Activated naive CD8-positive, alpha-beta T cell treated with anti-CD3 and anti-CD28 coated beads for 36 hours (primary cell): Measurements from ENCODE around the gene HSD17B10. TPM values are rescaled to one million over a fixed set of nuclear protein-coding genes. Genes with fewer than 3 reads are reported as not detected.
A peak's percentile ranks its signal among the peaks of the same experiment; 100 is the strongest.
"Not testable (repeated sequence)": the region's sequence is repeated elsewhere in the genome, so short reads cannot be mapped to it uniquely, and the experiment has no call there.

ENCODE experiments used
- DNase-seq: peaks from one replicate; pipeline ENCODE4 v3.0.0; 2021
- H3K27ac Mint-ChIP-seq: one replicate; pipeline ENCODE4 v1.8.0; 2022; ENCODE audit warnings: mild to moderate bottlenecking, moderate library complexity, mixed read lengths
- H3K27me3 Mint-ChIP-seq: one replicate; pipeline ENCODE4 v1.8.0; 2022; ENCODE audit warnings: mild to moderate bottlenecking, mixed read lengths
- H3K36me3 Mint-ChIP-seq: one replicate; pipeline ENCODE4 v1.8.0; 2021; ENCODE audit warnings: mild to moderate bottlenecking, mixed read lengths
- H3K4me1 Mint-ChIP-seq: one replicate; pipeline ENCODE4 v1.8.0; 2021; ENCODE audit warnings: mixed read lengths
- H3K4me3 Mint-ChIP-seq: one replicate; pipeline ENCODE4 v1.8.0; 2022; ENCODE audit warnings: mild to moderate bottlenecking, moderate library complexity, mixed read lengths
- H3K9me3 Mint-ChIP-seq: one replicate; pipeline ENCODE4 v1.8.0; 2022; ENCODE audit warnings: mixed read lengths
- total RNA-seq, 2 experiments: library from RNA; stranded (reverse); gene quantifications; one replicate each; pipeline ENCODE4 v1.2.3, GENCODE V29; 2021

The HSD17B10 gene
- total RNA-seq, 2 experiments from 2014 or later: 135 to 145 TPM

DNA sequence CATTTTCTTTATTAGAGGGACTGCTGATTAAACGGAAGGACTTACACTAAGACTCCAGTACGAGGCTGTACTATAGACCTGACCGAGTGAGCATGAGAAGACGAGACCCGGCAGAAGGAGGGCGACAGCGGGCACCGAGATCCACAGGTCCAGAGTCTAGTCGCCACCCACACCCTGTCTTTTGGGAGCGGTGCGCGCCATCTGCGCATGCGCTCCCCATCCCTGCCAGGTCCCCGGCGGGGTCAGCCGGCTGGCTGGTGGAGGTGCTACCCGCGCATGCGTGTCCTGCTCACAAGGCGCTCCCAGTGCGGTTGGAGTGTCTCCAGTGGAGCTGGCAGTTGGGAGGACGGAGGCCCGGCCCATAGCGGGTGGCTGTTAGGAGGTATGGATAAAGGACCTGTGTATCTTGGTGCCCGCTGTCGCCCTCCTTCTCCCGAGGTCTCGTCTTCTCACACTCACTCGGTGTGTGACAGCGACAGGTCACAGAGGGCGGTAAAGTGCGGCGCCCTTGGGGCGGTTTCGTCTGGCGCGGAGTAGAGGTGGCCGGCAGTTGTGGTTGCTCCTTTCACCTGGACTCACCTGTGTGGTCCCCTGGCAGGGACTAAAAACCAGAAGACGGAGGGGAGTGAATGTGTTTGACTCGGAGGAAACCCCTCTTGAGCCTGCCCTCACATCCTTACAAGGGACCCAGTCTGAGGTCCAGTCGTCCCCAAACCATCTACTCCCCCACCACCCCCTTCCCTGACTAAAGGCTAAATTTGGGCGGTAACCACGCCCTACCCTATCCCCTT is 7.6 kb upstream of the HSD17B10 start:
- Mint-ChIP-seq H3K27ac (peak overlapping the region; percentile 60), H3K4me3 (peak overlapping the region; percentile 81), H3K36me3 (no peaks in the 10 kb centered on the region), H3K27me3 (peaks cover 3% of the 10 kb centered on the region), H3K4me1 (peaks cover 18% of the 10 kb centered on the region), H3K9me3 (no peaks in the 10 kb centered on the region)
- peak; percentile 81 for DNase-seq

DNA sequence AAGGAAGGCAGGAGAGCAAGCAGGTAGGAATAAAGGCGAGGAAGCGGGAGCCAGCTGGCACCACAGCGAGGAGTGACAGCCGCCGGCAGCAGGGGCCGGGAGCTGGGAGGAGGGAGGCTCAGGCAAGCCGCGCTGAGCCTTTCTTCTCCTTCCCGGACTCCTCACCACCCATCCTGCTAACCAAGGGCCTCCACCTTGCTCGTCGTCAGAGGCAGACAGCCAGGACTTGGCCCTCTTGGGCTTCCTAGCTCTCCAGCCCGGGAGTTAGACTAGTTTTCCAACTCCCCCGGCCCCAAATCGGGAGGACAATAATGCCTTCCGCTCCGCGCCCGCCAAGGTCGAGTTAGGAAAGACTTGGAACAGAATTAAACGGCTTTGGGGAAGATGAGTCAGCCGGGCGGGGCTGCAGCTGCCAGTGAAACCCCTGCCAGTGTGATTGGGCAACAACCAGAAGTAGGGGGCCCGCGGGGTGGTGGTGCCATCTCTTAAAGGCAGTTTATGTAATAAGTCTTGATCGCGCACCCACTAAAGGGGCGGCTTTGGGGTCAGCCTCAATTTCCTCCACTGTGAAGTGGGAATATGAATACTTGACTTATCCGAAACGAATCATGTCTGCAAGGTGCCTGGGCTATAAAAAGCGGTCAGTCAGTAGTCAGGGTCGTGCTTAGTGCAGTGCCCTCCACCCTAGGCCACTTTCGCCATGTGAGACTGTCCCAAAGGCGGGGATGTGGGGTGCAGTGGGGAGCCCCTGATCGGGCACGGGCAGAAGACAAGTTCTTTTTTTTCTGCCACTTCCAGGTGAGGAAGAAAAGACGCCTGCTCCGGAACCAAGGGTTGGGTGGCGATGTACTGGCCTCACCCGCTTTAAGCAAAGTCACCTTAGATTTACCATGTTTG is 6.7 kb upstream of the HSD17B10 start:
- Mint-ChIP-seq H3K27me3 (peaks cover 3% of the 10 kb centered on the region), H3K27ac (no peak overlapping the region), H3K4me3 (peak overlapping the region; percentile 81), H3K9me3 (no peaks in the 10 kb centered on the region), H3K4me1 (peaks cover 18% of the 10 kb centered on the region), H3K36me3 (no peaks in the 10 kb centered on the region)
- peak; percentile 41 for DNase-seq

DNA sequence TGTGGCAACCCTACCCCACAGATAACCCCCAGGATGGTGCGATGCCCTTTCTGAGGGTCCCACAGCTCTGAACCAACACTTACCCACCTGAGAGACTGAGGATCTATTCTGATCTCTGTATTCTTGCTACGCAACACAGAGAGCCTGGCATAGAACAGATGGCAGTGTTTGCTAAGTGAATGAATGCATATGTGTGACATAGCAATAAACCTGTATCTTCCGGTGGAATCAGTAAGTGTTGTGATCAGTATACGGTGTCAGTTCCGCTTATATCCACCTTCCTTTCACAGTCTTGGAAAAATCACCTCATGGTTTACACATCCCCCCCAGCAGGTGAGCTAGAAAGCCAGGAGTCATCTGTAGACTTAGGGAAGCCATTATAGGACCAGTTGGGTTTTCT is 5.9 kb upstream of the HSD17B10 start:
- Mint-ChIP-seq H3K36me3 (no peaks in the 10 kb centered on the region), H3K27ac (no peak overlapping the region), H3K27me3 (peaks cover 3% of the 10 kb centered on the region), H3K4me1 (peaks cover 18% of the 10 kb centered on the region), H3K4me3 (peak overlapping the region; percentile 42), H3K9me3 (no peaks in the 10 kb centered on the region)
- no peak for DNase-seq

DNA sequence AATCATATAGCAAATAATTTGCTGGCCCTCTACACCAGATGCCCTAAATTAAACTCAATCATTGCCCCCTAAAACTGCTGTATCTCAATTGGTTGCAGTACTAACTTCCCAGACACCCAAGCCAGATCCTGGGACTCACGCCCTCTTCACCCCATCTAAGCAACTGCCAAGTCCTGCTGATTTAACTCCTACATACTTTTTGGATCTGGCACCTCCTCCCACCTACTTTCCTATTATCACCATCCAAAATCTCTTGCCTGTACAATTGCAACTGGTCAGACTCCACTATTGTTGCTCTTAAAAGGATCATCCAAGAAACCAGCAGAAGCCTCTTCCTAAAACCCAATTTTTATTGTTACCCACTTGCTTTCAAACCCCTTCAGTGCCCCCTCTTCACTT is 4.7 kb upstream of the HSD17B10 start:
- peaks cover 3% of the 10 kb centered on the region for H3K27me3 Mint-ChIP-seq
- no peak overlapping the region for H3K4me3 Mint-ChIP-seq
- DNase-seq: no peak
- peaks cover 24% of the 10 kb centered on the region for H3K4me1 Mint-ChIP-seq
- no peaks in the 10 kb centered on the region for H3K9me3 Mint-ChIP-seq
- H3K27ac Mint-ChIP-seq: no peak overlapping the region
- peaks cover 2% of the 10 kb centered on the region for H3K36me3 Mint-ChIP-seq

DNA sequence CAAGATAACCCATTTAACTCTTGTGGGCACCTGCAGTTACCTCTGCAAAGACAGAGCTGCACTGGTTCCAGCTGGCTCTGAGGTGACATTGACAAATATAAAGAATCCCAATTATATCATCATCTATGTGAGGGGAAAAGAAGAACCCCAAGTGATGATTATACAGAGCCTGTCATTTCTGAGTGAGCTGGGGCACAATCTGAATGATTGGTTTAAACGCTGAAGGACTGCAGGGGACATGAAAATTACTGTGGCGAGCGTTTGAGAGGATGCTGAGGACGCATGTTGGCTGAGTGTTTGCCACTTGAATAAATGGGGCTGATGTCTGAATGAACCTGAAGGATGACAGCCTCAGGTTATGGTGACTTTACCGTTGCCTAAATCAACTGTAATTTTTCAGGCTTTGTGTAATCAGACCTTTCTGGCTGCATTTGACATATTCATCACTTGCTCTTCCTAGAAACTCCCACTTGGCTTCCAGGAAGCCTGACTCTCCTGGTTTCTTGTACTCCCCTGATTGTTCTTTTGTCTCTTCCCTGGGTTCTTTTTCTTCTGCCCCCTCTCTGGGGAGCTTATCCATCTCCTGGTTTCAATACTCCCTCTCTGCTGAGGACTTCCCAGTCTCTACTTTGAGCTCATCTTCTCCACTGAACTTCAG is 4.1 kb upstream of the HSD17B10 start:
- Mint-ChIP-seq H3K4me3 (no peak overlapping the region), H3K27ac (peak overlapping the region; percentile 29), H3K9me3 (no peaks in the 10 kb centered on the region), H3K4me1 (peaks cover 24% of the 10 kb centered on the region), H3K27me3 (peaks cover 3% of the 10 kb centered on the region), H3K36me3 (peaks cover 2% of the 10 kb centered on the region)
- no peak for DNase-seq

DNA sequence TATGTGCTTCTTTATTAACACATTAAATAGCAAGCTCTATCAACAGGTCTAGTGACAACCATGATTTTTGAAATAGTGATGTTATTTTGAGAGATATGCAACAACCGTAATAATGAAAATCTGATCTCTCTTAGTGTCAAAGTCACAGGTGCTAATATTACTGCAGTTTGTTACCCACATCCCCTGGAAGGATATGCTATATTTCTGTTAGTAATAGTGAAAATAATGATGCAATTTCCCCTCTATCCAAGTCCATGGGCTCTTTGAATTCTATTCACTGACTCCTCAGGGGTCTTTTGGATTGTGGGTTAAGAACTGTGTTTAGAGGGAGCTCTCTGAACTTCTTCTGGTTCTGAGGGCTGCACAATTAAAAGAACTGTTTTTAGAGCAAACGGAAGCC is 3.0 kb upstream of the HSD17B10 start:
- Mint-ChIP-seq H3K4me3 (no peak overlapping the region), H3K27me3 (peaks cover 3% of the 10 kb centered on the region), H3K9me3 (no peaks in the 10 kb centered on the region), H3K4me1 (peaks cover 24% of the 10 kb centered on the region), H3K36me3 (peaks cover 3% of the 10 kb centered on the region), H3K27ac (no peak overlapping the region)
- DNase-seq: no peak

DNA sequence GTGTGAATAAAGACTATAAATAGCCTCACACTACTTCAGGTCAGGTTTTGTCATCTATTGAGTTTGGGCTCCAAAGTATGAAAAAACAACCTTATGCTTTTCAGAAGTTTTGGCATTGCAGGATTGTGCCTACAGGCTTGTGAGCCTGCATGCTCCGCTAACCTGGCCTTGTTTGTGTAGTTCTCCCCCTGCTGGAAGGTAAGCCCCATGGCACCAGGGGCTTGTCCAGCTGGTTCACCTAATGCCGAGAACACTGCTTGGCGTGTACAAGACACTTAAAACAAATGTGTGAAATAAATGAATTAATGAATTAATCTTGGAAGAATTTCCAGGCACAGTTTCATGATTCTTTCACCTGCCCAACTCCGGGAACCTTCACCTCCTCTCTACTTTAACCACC is 1.8 kb upstream of the HSD17B10 start:
- H3K27ac Mint-ChIP-seq: no peak overlapping the region
- peaks cover 24% of the 10 kb centered on the region for H3K4me1 Mint-ChIP-seq
- H3K9me3 Mint-ChIP-seq: no peaks in the 10 kb centered on the region
- peak; percentile 51 for DNase-seq
- H3K4me3 Mint-ChIP-seq: peak overlapping the region; percentile 1
- H3K36me3 Mint-ChIP-seq: peaks cover 8% of the 10 kb centered on the region
- H3K27me3 Mint-ChIP-seq: peaks cover 3% of the 10 kb centered on the region

DNA sequence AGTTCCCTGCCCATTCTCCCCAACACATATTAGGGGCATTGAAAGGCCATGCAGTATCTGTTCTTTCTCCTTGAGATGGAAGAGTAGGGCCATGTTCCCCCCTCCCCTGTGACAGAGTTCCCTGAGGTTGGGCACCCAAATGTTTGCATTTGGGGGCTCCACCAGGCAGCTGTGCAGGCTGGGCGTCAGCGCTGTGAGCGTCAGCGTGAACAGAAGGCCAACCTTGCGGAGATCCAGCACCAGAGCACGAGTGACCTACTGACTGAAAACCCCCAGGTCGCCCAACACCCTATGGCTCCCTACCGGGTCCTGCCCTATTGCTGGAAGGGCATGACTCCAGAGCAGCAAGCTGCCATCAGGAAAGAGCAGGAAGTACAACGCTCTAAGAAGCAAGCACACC is 3.9 kb downstream of the HSD17B10 start:
- peaks cover 6% of the 10 kb centered on the region for H3K4me1 Mint-ChIP-seq
- no peak overlapping the region for H3K4me3 Mint-ChIP-seq
- no peaks in the 10 kb centered on the region for H3K9me3 Mint-ChIP-seq
- no peak overlapping the region for H3K27ac Mint-ChIP-seq
- no peak for DNase-seq
- H3K36me3 Mint-ChIP-seq: peaks cover 8% of the 10 kb centered on the region
- no peaks in the 10 kb centered on the region for H3K27me3 Mint-ChIP-seq

DNA sequence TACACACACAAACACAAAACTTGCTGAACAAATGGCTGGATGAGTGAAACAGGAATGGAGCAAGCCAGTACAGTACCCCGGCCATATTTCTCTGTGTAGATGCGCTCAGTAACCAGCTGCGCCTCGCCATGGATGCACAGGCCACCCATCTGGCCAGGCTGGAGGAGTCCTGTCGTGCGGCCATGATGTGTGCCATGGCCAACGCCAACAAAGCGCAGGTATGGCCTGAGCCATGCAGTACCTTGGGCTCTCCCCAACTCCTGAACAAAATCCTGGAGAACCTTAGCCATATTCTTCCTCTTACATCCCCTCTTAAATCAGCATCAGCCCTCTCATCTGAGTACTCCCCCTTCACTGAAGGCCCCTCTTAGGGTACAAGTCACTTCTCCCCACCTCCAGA is 4.4 kb downstream of the HSD17B10 start:
- Mint-ChIP-seq H3K27ac (no peak overlapping the region), H3K4me3 (no peak overlapping the region), H3K9me3 (no peaks in the 10 kb centered on the region), H3K27me3 (no peaks in the 10 kb centered on the region), H3K4me1 (peaks cover 4% of the 10 kb centered on the region), H3K36me3 (peaks cover 8% of the 10 kb centered on the region)
- no peak for DNase-seq

DNA sequence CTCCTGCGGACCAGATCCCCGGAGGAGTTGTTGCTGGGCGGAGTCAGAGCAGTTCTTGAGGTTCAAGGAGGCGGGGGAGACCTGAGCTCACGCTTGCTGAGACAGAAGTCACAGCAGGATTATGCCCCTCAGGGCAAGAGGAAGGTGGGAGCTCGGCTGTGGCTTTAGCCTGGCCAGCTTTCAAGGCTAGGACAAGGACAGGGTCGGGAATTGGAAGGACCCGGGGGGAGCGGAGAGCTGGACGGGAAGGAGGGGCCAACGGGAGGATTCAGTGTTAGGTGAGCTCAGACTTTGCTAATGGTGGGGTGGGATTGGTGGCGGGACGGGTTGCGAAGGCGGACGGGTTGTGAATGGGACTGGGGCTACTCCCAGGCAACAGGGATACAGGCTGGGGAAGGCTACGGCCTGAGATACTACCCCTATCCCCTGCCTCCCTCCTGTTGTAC is 11.3 kb downstream of the HSD17B10 start, which contains the start of gene RIBC1:
RIBC1 (plus strand) TSS at position 13 of the 446 bp plus-strand sequence. CDS start 3,404 bp downstream, outside the sequence.
- Mint-ChIP-seq H3K9me3 (no peaks in the 10 kb centered on the region), H3K4me3 (peak within 1 kb of the TSS; percentile 95), H3K27me3 (no peaks in the 10 kb centered on the region), H3K36me3 (peaks cover 19% of the 10 kb centered on the region), H3K27ac (peak within 1 kb of the TSS; percentile 98), H3K4me1 (peaks cover 16% of the 10 kb centered on the region)
- DNase-seq: no peak

DNA sequence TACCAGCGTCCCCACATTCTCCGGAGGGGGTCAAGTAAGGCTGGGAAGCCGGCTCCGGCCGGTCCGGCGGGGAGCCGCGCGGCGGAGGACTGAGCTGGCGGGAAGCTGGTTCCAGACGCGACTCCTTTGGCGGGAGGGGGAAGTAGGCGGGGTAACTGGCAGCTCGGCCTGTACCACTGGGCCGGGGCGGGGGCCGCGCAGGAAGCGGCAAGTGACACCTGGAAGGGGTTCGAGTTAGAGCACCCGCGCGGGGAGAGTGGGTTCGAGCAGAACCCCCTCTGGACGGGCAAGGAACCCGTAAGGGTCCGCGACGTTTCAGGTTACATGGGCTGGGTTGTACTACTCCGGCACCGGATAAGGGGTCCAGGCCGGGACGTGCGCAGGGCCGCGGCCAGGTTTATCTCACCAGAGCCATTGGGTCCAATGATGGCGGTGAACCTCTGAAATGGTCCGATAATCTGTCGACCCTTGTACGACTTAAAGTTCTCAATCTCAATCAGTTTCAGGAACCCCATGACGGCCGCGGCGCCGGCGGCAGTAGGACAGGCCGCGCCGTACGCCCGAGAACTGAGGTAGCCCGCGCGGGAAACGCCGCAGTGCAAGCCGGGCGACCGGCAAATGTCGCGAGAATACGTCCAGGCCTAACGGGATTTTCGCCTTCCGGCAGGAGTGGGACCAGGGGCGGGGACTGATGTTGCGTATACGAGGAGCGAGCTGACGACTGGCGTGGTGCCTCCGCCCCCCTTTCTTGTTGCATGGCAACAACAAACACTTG is 11.9 kb downstream of the HSD17B10 start, which contains the start of gene SMC1A:
SMC1A (minus strand) TSS at position 569 of the 775 bp plus-strand sequence; CDS start at position 515, 54 bp downstream.
- peaks cover 22% of the 10 kb centered on the region for H3K36me3 Mint-ChIP-seq
- DNase-seq: peak; percentile 94
- peak within 1 kb of the TSS; percentile 95 for H3K4me3 Mint-ChIP-seq
- no peaks in the 10 kb centered on the region for H3K27me3 Mint-ChIP-seq
- H3K9me3 Mint-ChIP-seq: no peaks in the 10 kb centered on the region
- H3K27ac Mint-ChIP-seq: peak within 1 kb of the TSS; percentile 98
- H3K4me1 Mint-ChIP-seq: peaks cover 21% of the 10 kb centered on the region

DNA sequence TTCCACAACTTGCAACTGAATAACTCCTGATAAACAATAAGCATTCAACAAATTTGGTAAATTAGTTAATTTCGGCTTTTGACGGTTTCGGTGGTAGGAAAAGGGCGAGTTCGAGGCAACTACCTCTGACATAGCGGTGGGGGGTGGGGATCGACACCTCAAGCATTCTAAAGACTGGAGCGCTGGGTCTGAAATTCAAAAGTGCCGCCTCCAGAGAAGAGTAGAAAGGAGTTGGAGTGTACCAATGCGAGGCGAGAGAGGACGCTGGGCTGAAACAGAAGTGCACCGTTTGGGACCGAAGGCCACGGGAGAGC is 12.4 kb downstream of the HSD17B10 start:
- H3K27ac Mint-ChIP-seq: peak overlapping the region; percentile 98
- peak overlapping the region; percentile 95 for H3K4me3 Mint-ChIP-seq
- peaks cover 21% of the 10 kb centered on the region for H3K4me1 Mint-ChIP-seq
- peaks cover 22% of the 10 kb centered on the region for H3K36me3 Mint-ChIP-seq
- no peaks in the 10 kb centered on the region for H3K9me3 Mint-ChIP-seq
- H3K27me3 Mint-ChIP-seq: no peaks in the 10 kb centered on the region
- no peak for DNase-seq

DNA sequence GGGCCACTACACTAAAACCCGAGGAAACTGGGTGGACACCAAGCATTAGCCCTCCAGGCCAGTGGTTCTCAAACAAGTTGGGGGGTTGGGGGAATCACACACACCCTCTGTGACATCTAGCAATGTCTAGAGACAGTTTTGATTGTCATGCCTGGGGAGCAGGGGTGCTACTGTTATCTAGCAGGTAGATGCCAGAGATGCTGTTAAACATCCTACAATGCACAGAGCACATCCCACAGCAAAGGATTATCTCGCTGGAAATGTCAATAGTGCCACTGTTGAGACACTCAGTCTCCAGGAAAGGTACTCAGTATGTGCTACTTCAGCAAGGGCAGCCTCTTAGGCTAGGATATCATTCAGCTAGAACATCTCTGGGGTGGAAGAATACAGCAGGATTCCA is 13.0 kb downstream of the HSD17B10 start:
- no peak for DNase-seq
- H3K4me1 Mint-ChIP-seq: peaks cover 21% of the 10 kb centered on the region
- no peaks in the 10 kb centered on the region for H3K27me3 Mint-ChIP-seq
- H3K36me3 Mint-ChIP-seq: peaks cover 22% of the 10 kb centered on the region
- no peaks in the 10 kb centered on the region for H3K9me3 Mint-ChIP-seq
- H3K4me3 Mint-ChIP-seq: peak overlapping the region; percentile 95
- H3K27ac Mint-ChIP-seq: peak overlapping the region; percentile 98

DNA sequence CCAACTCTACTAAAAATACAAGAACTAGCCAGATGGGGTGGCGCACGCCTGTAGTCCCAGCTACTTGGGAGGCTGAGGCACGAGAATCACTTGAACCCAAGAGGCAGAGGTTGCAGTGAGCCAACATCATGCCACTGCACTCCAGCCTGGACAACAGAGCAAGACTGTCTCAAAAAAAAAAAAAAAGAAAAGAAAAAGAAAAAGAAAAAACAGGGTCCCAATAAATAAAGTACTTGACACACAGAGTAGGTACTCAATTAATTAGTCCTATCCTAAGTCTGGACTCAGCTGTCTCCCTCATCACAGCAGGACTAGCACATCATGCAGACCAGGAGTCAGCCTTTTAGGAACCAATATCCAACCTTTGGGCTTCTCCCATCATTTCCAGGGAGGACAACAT is 13.8 kb downstream of the HSD17B10 start:
- H3K9me3 Mint-ChIP-seq, H3K27me3 Mint-ChIP-seq, DNase-seq: not testable (repeated sequence)
- H3K4me3 Mint-ChIP-seq: peak overlapping the region; percentile 95
- H3K27ac Mint-ChIP-seq: peak overlapping the region; percentile 98
- peaks cover 21% of the 10 kb centered on the region for H3K4me1 Mint-ChIP-seq
- H3K36me3 Mint-ChIP-seq: peaks cover 22% of the 10 kb centered on the region
